ENCODE results near the gene ZCCHC7. TPM values are rescaled to one million over a fixed set of nuclear protein-coding genes. Genes with fewer than 3 reads are reported as not detected.

The ZCCHC7 gene
- total RNA-seq, 1 donor from 2014 or later = 21.7 TPM

- Histone ChIP-seq H3K36me3 (ENCODE audit: insufficient read depth, low read length) (no peaks in the 10 kb centered on the region), H3K27ac (ENCODE audit: low read depth, low read length) (no peak overlapping the region), H3K4me1 (ENCODE audit: insufficient read depth, low read length) (peaks cover 5% of the 10 kb centered on the region), H3K79me2 (ENCODE audit: insufficient read depth, low read length) (peaks cover 5% of the 10 kb centered on the region), H3K4me3 (ENCODE audit: insufficient read depth, low read depth, low read length) (no peak overlapping the region), H3K4me2 (ENCODE audit: low read length) (no peak overlapping the region), H3K9ac (ENCODE audit: low read length) (no peak overlapping the region), H3K9me3 (ENCODE audit: insufficient read depth, low read depth, low read length) (no peaks in the 10 kb centered on the region), H2AFZ (ENCODE audit: low read depth, low read length) (no peak overlapping the region), H3K27me3 (ENCODE audit: insufficient read depth, low read length) (no peaks in the 10 kb centered on the region), H4K20me1 (ENCODE audit: insufficient read depth, low read length) (peaks cover 6% of the 10 kb centered on the region)
- TF ChIP-seq CTCF (IDR thresholded peaks at IDR 0.05; ENCODE audit: insufficient read depth, low read depth, low read length) (no peak), EZH2 (IDR thresholded peaks at IDR 0.05; ENCODE audit: insufficient read depth, low read length) (no peak)
- FAIRE-seq (no peak), DNase-seq (ENCODE audit: low read depth) (no peak)
- Mint-ChIP-seq H3K9me3 (ENCODE audit: unreplicated experiment) (no peaks in the 10 kb centered on the region), H3K4me3 (ENCODE audit: unreplicated experiment) (no peak overlapping the region), H3K36me3 (ENCODE audit: low read depth, unreplicated experiment) (no peaks in the 10 kb centered on the region), H3K4me1 (ENCODE audit: low read depth, unreplicated experiment) (peaks cover 11% of the 10 kb centered on the region), H3K27me3 (ENCODE audit: low read depth, unreplicated experiment) (no peaks in the 10 kb centered on the region), H3K27ac (ENCODE audit: unreplicated experiment) (no peak overlapping the region)
Observed at GRCh38 chr9:37146410-37146809, 26.0 kb downstream of the ZCCHC7 start.

- H3K27me3 ChIP-seq (ENCODE audit: insufficient read depth, low read length) = no peaks in the 10 kb centered on the region
- H3K79me2 ChIP-seq (ENCODE audit: insufficient read depth, low read length) = no peaks in the 10 kb centered on the region
- Mint-ChIP-seq H3K27ac (ENCODE audit: unreplicated experiment) (no peak overlapping the region), H3K27me3 (ENCODE audit: low read depth, unreplicated experiment) (no peaks in the 10 kb centered on the region), H3K9me3 (ENCODE audit: unreplicated experiment) (no peaks in the 10 kb centered on the region), H3K4me3 (ENCODE audit: unreplicated experiment) (no peak overlapping the region), H3K36me3 (ENCODE audit: low read depth, unreplicated experiment) (no peaks in the 10 kb centered on the region), H3K4me1 (ENCODE audit: low read depth, unreplicated experiment) (peaks cover 15% of the 10 kb centered on the region)
- TF ChIP-seq EZH2 (IDR thresholded peaks at IDR 0.05; ENCODE audit: insufficient read depth, low read length) (no peak), CTCF (IDR thresholded peaks at IDR 0.05; ENCODE audit: insufficient read depth, low read depth, low read length) (no peak)
- H3K9ac ChIP-seq (ENCODE audit: low read length) = no peak overlapping the region
- DNase-seq (ENCODE audit: low read depth) = no peak
- peaks cover 11% of the 10 kb centered on the region for H4K20me1 ChIP-seq (ENCODE audit: insufficient read depth, low read length)
- FAIRE-seq = no peak
- H3K27ac ChIP-seq (ENCODE audit: low read depth, low read length) = no peak overlapping the region
- H2AFZ ChIP-seq (ENCODE audit: low read depth, low read length) = no peak overlapping the region
- no peak overlapping the region for H3K4me3 ChIP-seq (ENCODE audit: insufficient read depth, low read depth, low read length)
- no peak overlapping the region for H3K4me2 ChIP-seq (ENCODE audit: low read length)
- no peaks in the 10 kb centered on the region for H3K9me3 ChIP-seq (ENCODE audit: insufficient read depth, low read depth, low read length)
- H3K4me1 ChIP-seq (ENCODE audit: insufficient read depth, low read length) = peaks cover 9% of the 10 kb centered on the region
- no peaks in the 10 kb centered on the region for H3K36me3 ChIP-seq (ENCODE audit: insufficient read depth, low read length)
Observed at GRCh38 chr9:37148181-37148580, 27.8 kb downstream of the ZCCHC7 start.

- peaks cover 7% of the 10 kb centered on the region for H3K4me1 ChIP-seq (ENCODE audit: insufficient read depth, low read length)
- no peaks in the 10 kb centered on the region for H3K36me3 ChIP-seq (ENCODE audit: insufficient read depth, low read length)
- no peak overlapping the region for H3K27ac Mint-ChIP-seq (ENCODE audit: unreplicated experiment)
- H3K27me3 Mint-ChIP-seq (ENCODE audit: low read depth, unreplicated experiment) = no peaks in the 10 kb centered on the region
- FAIRE-seq = no peak
- DNase-seq (ENCODE audit: low read depth) = no peak
- H3K4me1 Mint-ChIP-seq (ENCODE audit: low read depth, unreplicated experiment) = peaks cover 11% of the 10 kb centered on the region
- no peaks in the 10 kb centered on the region for H3K79me2 ChIP-seq (ENCODE audit: insufficient read depth, low read length)
- H3K9me3 Mint-ChIP-seq (ENCODE audit: unreplicated experiment) = no peaks in the 10 kb centered on the region
- H3K9me3 ChIP-seq (ENCODE audit: insufficient read depth, low read depth, low read length) = no peaks in the 10 kb centered on the region
- no peaks in the 10 kb centered on the region for H3K27me3 ChIP-seq (ENCODE audit: insufficient read depth, low read length)
- no peak overlapping the region for H3K9ac ChIP-seq (ENCODE audit: low read length)
- no peaks in the 10 kb centered on the region for H3K36me3 Mint-ChIP-seq (ENCODE audit: low read depth, unreplicated experiment)
- no peak overlapping the region for H3K4me2 ChIP-seq (ENCODE audit: low read length)
- H3K4me3 ChIP-seq (ENCODE audit: insufficient read depth, low read depth, low read length) = no peak overlapping the region
- TF ChIP-seq CTCF (IDR thresholded peaks at IDR 0.05; ENCODE audit: insufficient read depth, low read depth, low read length) (no peak), EZH2 (IDR thresholded peaks at IDR 0.05; ENCODE audit: insufficient read depth, low read length) (no peak)
- peaks cover 21% of the 10 kb centered on the region for H4K20me1 ChIP-seq (ENCODE audit: insufficient read depth, low read length)
- H3K4me3 Mint-ChIP-seq (ENCODE audit: unreplicated experiment) = no peak overlapping the region
- no peak overlapping the region for H2AFZ ChIP-seq (ENCODE audit: low read depth, low read length)
- H3K27ac ChIP-seq (ENCODE audit: low read depth, low read length) = no peak overlapping the region
Observed at GRCh38 chr9:37149666-37150308, 29.4 kb downstream of the ZCCHC7 start.

Data from astrocyte (in vitro differentiated cells and primary cell).